ENCODE results near the gene SMTNL2. TPM values are rescaled to one million over a fixed set of nuclear protein-coding genes. Genes with fewer than 3 reads are reported as not detected.

Gene SMTNL2
- total RNA-seq, 4 donors from 2014 or later, result 3.0 to 7.2 (median 4.7) TPM

DNA sequence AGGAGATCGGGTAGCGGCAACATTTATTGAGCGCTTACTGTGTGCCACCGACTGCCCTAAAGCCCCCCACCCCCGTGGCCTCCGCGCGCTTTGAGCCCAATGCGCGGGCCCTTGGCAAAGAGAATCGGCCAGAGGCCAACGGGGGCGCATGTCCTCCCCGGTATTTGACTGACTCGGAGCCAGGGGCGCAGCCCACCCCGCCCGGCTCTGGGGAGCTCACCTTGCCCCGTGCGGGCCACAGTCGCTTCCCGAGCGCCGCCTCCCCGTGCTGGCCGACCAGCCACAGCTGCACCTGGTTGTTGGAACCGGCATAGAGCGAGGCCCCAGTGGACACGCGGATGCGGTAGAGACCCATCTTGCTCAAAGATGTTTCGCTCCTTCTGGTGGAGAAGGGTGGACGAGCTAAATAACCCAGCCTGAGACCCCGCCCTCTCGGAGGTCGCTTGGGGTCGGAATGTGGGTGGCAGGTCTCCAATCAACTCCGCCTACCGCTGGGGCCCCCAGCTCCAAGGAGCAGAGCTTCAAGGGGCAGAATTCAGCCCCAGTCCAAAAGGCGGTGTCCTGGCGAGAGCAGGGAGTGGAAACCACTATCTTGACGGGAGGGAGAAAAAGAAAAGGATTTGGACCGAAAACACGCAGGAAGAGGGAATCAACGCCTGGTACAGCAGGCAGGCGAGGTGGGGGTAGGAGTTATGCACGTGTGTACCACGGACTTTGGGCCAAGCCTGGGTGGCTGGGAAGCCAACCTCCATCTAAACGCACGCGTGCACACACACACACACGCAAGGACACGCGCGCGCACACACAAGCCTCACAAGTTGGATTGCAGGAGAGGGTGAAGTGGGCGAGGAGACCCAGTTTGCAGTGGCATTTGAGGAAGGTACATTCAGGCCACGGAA is 57.2 kb downstream of the SMTNL2 start, which contains the start of gene ALOX15:
TSS of gene ALOX15 (minus strand) at position 382 of the 899 bp plus-strand sequence. CDS start at position 355, 27 bp downstream.
- no peak for DNase-seq (ENCODE audit: extremely low spot score)
- Histone ChIP-seq H3K9me3 (peaks cover 0 to 4% (median 0%) of the 10 kb centered on the region in 4 donors), H3K4me3 (peak within 1 kb of the TSS in 1 of 4 donors; percentile 7), H3K36me3 (no peaks in the 10 kb centered on the region), H3K4me1 (peaks cover 8 to 18% (median 17%) of the 10 kb centered on the region in 4 donors), H3K27me3 (peaks cover 0 to 79% (median 29%) of the 10 kb centered on the region in 4 donors), H3K27ac (replicated peaks in 1 of 4) (no peak within 1 kb of the TSS)
- TF ChIP-seq POLR2A (IDR thresholded peaks at IDR 0.05; ENCODE audit: low read depth) (no peak), EP300 (IDR thresholded peaks at IDR 0.05) (no peak), POLR2AphosphoS5 (IDR thresholded peaks at IDR 0.05) (no peak)
- TF ChIP-seq, protein P1, sequence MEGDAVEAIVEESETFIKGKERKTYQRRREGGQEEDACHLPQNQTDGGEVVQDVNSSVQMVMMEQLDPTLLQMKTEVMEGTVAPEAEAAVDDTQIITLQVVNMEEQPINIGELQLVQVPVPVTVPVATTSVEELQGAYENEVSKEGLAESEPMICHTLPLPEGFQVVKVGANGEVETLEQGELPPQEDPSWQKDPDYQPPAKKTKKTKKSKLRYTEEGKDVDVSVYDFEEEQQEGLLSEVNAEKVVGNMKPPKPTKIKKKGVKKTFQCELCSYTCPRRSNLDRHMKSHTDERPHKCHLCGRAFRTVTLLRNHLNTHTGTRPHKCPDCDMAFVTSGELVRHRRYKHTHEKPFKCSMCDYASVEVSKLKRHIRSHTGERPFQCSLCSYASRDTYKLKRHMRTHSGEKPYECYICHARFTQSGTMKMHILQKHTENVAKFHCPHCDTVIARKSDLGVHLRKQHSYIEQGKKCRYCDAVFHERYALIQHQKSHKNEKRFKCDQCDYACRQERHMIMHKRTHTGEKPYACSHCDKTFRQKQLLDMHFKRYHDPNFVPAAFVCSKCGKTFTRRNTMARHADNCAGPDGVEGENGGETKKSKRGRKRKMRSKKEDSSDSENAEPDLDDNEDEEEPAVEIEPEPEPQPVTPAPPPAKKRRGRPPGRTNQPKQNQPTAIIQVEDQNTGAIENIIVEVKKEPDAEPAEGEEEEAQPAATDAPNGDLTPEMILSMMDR (IDR thresholded peaks at IDR 0.05), result no peak
- 23% methylated on average over 31 of the region's 58 CpGs for WGBS
- intact Hi-C loops (cut with DNase I), result no loop called here

DNA sequence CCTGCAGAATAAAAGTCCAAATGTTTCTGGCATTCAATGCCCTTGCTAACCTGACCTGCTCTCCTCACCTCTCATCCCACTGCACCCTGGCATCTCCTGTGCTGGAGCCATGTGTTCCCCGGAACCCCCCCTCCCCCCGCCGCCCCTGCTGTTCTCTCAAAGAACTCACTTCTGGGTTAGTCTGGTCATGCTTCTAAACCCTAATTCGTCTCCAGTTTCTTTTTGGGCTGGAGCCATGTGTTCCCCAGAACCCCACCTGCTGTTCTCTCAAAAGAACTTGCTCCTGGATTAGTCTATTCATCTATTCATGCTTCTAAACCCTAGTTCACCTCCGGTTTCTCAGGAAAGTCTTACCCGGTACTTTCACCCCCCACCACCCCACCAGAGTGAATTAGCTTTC is 58.0 kb downstream of the SMTNL2 start:
- no peak overlapping the region for H3K4me3 ChIP-seq
- H3K27ac ChIP-seq (replicated peaks in 1 of 4), result no peak overlapping the region
- no peaks in the 10 kb centered on the region for H3K36me3 ChIP-seq
- H3K27me3 ChIP-seq, result peaks cover 0 to 71% (median 25%) of the 10 kb centered on the region in 4 donors
- intact Hi-C loops (cut with DNase I), result no loop called here
- no peak for TF ChIP-seq POLR2A (IDR thresholded peaks at IDR 0.05; ENCODE audit: low read depth)
- no peak for TF ChIP-seq EP300 (IDR thresholded peaks at IDR 0.05)
- no peak for TF ChIP-seq POLR2AphosphoS5 (IDR thresholded peaks at IDR 0.05)
- TF ChIP-seq, protein P1 (IDR thresholded peaks at IDR 0.05), result no peak
- peaks cover 0 to 4% (median 0%) of the 10 kb centered on the region in 4 donors for H3K9me3 ChIP-seq
- peaks cover 8 to 18% (median 17%) of the 10 kb centered on the region in 4 donors for H3K4me1 ChIP-seq
- DNase-seq (ENCODE audit: extremely low spot score), result no peak
- WGBS, result 38% methylated on average over 6 of the region's 6 CpGs

DNA sequence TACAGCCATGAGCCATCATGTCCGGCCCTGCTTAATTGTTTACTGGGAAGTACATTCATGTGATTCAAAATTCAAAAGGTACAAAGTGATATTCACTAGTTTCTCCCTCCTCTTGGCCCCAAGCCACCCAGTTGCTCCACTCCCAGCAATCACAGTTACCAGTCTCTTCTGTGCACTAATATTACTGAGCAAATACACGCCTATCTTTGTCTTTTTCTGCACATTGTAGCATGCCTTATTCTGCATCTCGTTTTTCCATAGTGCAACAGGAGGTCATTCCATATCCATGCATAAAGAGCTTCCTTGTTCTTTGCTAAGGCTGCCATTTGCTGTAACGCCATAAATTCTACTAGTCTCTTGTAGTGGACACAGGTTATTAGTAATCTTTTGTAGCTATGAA is 59.3 kb downstream of the SMTNL2 start:
- TF ChIP-seq, protein P1 (IDR thresholded peaks at IDR 0.05), result no peak
- no peak for TF ChIP-seq POLR2AphosphoS5 (IDR thresholded peaks at IDR 0.05)
- no peak for TF ChIP-seq EP300 (IDR thresholded peaks at IDR 0.05)
- TF ChIP-seq POLR2A (IDR thresholded peaks at IDR 0.05; ENCODE audit: low read depth), result no peak
- Histone ChIP-seq H3K27ac (replicated peaks in 1 of 4) (no peak overlapping the region), H3K9me3 (peaks cover 0 to 4% (median 0%) of the 10 kb centered on the region in 4 donors), H3K4me1 (peaks cover 8 to 18% (median 17%) of the 10 kb centered on the region in 4 donors), H3K36me3 (no peaks in the 10 kb centered on the region), H3K27me3 (peaks cover 0 to 62% (median 20%) of the 10 kb centered on the region in 4 donors), H3K4me3 (no peak overlapping the region)
- intact Hi-C loops (cut with DNase I), result no loop called here
- WGBS, result 67% methylated on average over 4 of the region's 4 CpGs
- DNase-seq (ENCODE audit: extremely low spot score), result no peak

GRCh38 chr17:4645642-4646041 is 61.3 kb downstream of the SMTNL2 start:
- TF ChIP-seq POLR2A (IDR thresholded peaks at IDR 0.05; ENCODE audit: low read depth) (no peak), POLR2AphosphoS5 (IDR thresholded peaks at IDR 0.05) (no peak), EP300 (IDR thresholded peaks at IDR 0.05) (no peak)
- TF ChIP-seq, protein P1 (IDR thresholded peaks at IDR 0.05), result no peak
- WGBS, result 72% methylated on average over 5 of the region's 5 CpGs
- no peak for DNase-seq (ENCODE audit: extremely low spot score)

More at GRCh38 chr17:4645642-4646041, 61.3 kb downstream of the SMTNL2 start:
- no peak overlapping the region for H3K4me3 ChIP-seq
- H3K9me3 ChIP-seq, result peaks cover 0 to 4% (median 0%) of the 10 kb centered on the region in 4 donors
- peaks cover 8 to 13% (median 10%) of the 10 kb centered on the region in 4 donors for H3K4me1 ChIP-seq
- H3K27me3 ChIP-seq, result peaks cover 0 to 53% (median 14%) of the 10 kb centered on the region in 4 donors
- no peaks in the 10 kb centered on the region for H3K36me3 ChIP-seq
- intact Hi-C loops (cut with DNase I), result no loop called here
- no peak overlapping the region for H3K27ac ChIP-seq (replicated peaks in 1 of 4)
